Coronary artery (tissue), 2 donors: ENCODE data around the gene PIGN.

Source experiments
- DNase-seq: peaks from one replicate; pipeline ENCODE4 v3.0.0-alpha.2; 2017; ENCODE audit warnings: low spot score
- H3K27ac ChIP-seq, 2 donors: fragments of 200-600 bp; sonication (generic); one replicate each; pipeline ENCODE4 v1.5.1; 2016 to 2019
- H3K4me3 ChIP-seq: fragments of 200-600 bp; sonication (generic); 2 replicates; pipeline ENCODE4 v1.5.1; 2016; ENCODE audit warnings: mild to moderate bottlenecking, moderate library complexity
- TF ChIP-seq, protein P1 (sequence below): fragments of 200-600 bp; sonication (generic); IDR thresholded peaks from one replicate; pipeline ENCODE4 v1.5.1; 2019; ENCODE audit warnings: antibody characterized with exemption

Gene PIGN

GRCh38 chr18:61993831-61994230 lies 193.0 kb downstream of the PIGN start:
- Histone ChIP-seq H3K4me3 (no peak overlapping the region), H3K27ac (no peak overlapping the region)
- TF ChIP-seq, protein P1, sequence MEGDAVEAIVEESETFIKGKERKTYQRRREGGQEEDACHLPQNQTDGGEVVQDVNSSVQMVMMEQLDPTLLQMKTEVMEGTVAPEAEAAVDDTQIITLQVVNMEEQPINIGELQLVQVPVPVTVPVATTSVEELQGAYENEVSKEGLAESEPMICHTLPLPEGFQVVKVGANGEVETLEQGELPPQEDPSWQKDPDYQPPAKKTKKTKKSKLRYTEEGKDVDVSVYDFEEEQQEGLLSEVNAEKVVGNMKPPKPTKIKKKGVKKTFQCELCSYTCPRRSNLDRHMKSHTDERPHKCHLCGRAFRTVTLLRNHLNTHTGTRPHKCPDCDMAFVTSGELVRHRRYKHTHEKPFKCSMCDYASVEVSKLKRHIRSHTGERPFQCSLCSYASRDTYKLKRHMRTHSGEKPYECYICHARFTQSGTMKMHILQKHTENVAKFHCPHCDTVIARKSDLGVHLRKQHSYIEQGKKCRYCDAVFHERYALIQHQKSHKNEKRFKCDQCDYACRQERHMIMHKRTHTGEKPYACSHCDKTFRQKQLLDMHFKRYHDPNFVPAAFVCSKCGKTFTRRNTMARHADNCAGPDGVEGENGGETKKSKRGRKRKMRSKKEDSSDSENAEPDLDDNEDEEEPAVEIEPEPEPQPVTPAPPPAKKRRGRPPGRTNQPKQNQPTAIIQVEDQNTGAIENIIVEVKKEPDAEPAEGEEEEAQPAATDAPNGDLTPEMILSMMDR = no peak
- DNase-seq = no peak

GRCh38 chr18:61992923-61993322 lies 193.9 kb downstream of the PIGN start:
- TF ChIP-seq, protein P1 = no peak
- DNase-seq = no peak
- Histone ChIP-seq H3K4me3 (no peak overlapping the region), H3K27ac (peak overlapping the region; percentile 58 to 71)

- H3K27ac ChIP-seq = peak overlapping the region; percentile 58 to 71
- H3K4me3 ChIP-seq = no peak overlapping the region
- DNase-seq = no peak
- TF ChIP-seq, protein P1 = no peak
Observed at GRCh38 chr18:61992285-61992684, 194.6 kb downstream of the PIGN start.

DNA sequence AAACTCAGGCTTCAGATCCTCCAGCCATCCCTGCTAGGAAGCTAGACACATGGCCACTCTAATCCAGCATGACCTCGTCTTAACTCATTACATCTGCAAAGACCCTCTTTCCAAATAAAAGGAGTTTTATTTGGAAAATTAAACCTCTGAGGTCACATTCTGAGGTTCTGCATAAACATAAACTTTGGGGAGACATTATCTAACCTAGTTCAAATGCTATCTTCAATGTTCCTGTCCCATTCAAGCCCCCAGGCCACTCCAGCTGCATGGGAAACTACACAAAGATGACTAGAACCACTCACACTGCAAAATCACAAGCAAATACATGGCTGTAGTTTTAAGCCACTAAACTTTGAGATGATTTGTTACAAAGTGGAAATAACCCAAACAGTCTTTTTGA lies 195.0 kb downstream of the PIGN start:
- Histone ChIP-seq H3K4me3 (no peak overlapping the region), H3K27ac (peak overlapping the region; percentile 58 to 71)
- no peak for DNase-seq
- TF ChIP-seq, protein P1 = no peak

- TF ChIP-seq, protein P1 = no peak
- no peak overlapping the region for H3K4me3 ChIP-seq
- H3K27ac ChIP-seq = peak overlapping the region in 1 of 2 donors; percentile 71
- DNase-seq = no peak
Observed at GRCh38 chr18:61991201-61991600, 195.7 kb downstream of the PIGN start.
